Activated CD4-positive, alpha-beta T cell treated with anti-CD3 and anti-CD28 coated beads for 1 hour (primary cell): ENCODE measurements around the gene GALNT16.

Source experiments
- DNase-seq: peaks from one replicate; pipeline ENCODE4 v3.0.0-alpha.2; 2020

GALNT16 gene

GRCh38 chr14:69319911-69320310, 60.0 kb downstream of the GALNT16 start:
- DNase-seq: no peak

- DNase-seq: no peak
These were observed 60.8 kb downstream of the GALNT16 start for GRCh38 chr14:69320581-69321365.

- DNase-seq: no peak
These were observed 61.8 kb downstream of the GALNT16 start for GRCh38 chr14:69321601-69322330.

- DNase-seq: no peak
These were observed 63.5 kb downstream of the GALNT16 start for GRCh38 chr14:69323266-69323998.

GRCh38 chr14:69323999-69324282, 64.0 kb downstream of the GALNT16 start:
- DNase-seq: no peak

- DNase-seq: no peak
These were observed 64.5 kb downstream of the GALNT16 start for GRCh38 chr14:69324341-69324931.

- no peak for DNase-seq
These were observed 65.1 kb downstream of the GALNT16 start for GRCh38 chr14:69325086-69325485.

GRCh38 chr14:69325646-69326265, 65.8 kb downstream of the GALNT16 start:
- no peak for DNase-seq

- DNase-seq: no peak
These were observed 66.7 kb downstream of the GALNT16 start for GRCh38 chr14:69326611-69327010.

GRCh38 chr14:69327507-69327906, 67.5 kb downstream of the GALNT16 start:
- no peak for DNase-seq

GRCh38 chr14:69328317-69328716, 68.4 kb downstream of the GALNT16 start:
- DNase-seq: no peak

GRCh38 chr14:69328765-69329164, 68.8 kb downstream of the GALNT16 start:
- no peak for DNase-seq

- DNase-seq: no peak
These were observed 71.2 kb downstream of the GALNT16 start for GRCh38 chr14:69331206-69331605.

GRCh38 chr14:69332782-69333395, 72.9 kb downstream of the GALNT16 start:
- DNase-seq: no peak

- no peak for DNase-seq
These were observed 73.9 kb downstream of the GALNT16 start for GRCh38 chr14:69333791-69334337.

GRCh38 chr14:69334576-69334975, 74.6 kb downstream of the GALNT16 start:
- no peak for DNase-seq

- DNase-seq: no peak
These were observed 75.4 kb downstream of the GALNT16 start for GRCh38 chr14:69335371-69335771.

- DNase-seq: no peak
These were observed 78.0 kb downstream of the GALNT16 start for GRCh38 chr14:69337984-69338383.

- no peak for DNase-seq
These were observed 79.5 kb downstream of the GALNT16 start for GRCh38 chr14:69339426-69339825.

GRCh38 chr14:69342928-69343525, 83.1 kb downstream of the GALNT16 start:
- DNase-seq: no peak

GRCh38 chr14:69344171-69344570, 84.2 kb downstream of the GALNT16 start:
- DNase-seq: no peak

- no peak for DNase-seq
These were observed 85.4 kb downstream of the GALNT16 start for GRCh38 chr14:69345402-69345801.
